Upper lobe of left lung (tissue), 6 donors: Measurements from ENCODE around the gene NSD2. TPM values are rescaled to one million over a fixed set of nuclear protein-coding genes. Genes with fewer than 3 reads are reported as not detected.

ENCODE experiments used
- ATAC-seq, 2 donors: fragments of 200-7000 bp; cut with Tn5 transposase; one replicate each; pipeline ENCODE4 v1.9.1; 2022; ENCODE audit warnings: mild to moderate bottlenecking in 2 of 2, moderate library complexity in 2 of 2; ENCODE audit not compliant: low FRiP score in 2 of 2
- DNase-seq, 2 donors: peaks; one replicate each; pipeline ENCODE4 v3.0.0-alpha.2; 2019 to 2020
- H3K27ac ChIP-seq, 4 donors: fragments of 200-600 bp; sonication (generic); one replicate each; pipeline ENCODE4 v1.5.1; 2016 to 2019
- H3K27me3 ChIP-seq, 4 donors: fragments of 200-600 bp; sonication (generic); one replicate each; pipeline ENCODE4 v1.5.1; 2017 to 2019
- H3K36me3 ChIP-seq, 4 donors: fragments of 200-600 bp; sonication (generic); one replicate each; pipeline ENCODE4 v1.5.1; 2016 to 2019
- H3K4me1 ChIP-seq, 4 donors: fragments of 200-600 bp; sonication (generic); one replicate each; pipeline ENCODE4 v1.5.1; 2018 to 2019
- H3K4me3 ChIP-seq, 4 donors: fragments of 200-600 bp; sonication (generic); one replicate each; pipeline ENCODE4 v1.5.1; 2017 to 2019; ENCODE audit warnings: mild to moderate bottlenecking in 2 of 4, moderate library complexity in 1 of 4
- H3K9me3 ChIP-seq, 4 donors: fragments of 200-600 bp; sonication (generic); one replicate each; pipeline ENCODE4 v1.5.1; 2018 to 2019
- EP300 ChIP-seq, 4 donors: sonication (generic); formaldehyde crosslinking; IDR thresholded peaks; one replicate each; pipeline ENCODE4 v1.5.1; 2017; ENCODE audit warnings: antibody characterized with exemption in 4 of 4, control low read depth in 2 of 4
- POLR2A ChIP-seq, 4 donors: fragments of 450-650 bp; IDR thresholded peaks; one replicate each; pipeline ENCODE4 v1.5.1; 2016 to 2017; ENCODE audit warnings: antibody characterized with exemption in 4 of 4, mild to moderate bottlenecking in 2 of 4
- POLR2AphosphoS5 ChIP-seq, 2 donors: sonication (generic); formaldehyde crosslinking; IDR thresholded peaks; one replicate each; pipeline ENCODE4 v1.5.1; 2017; ENCODE audit warnings: antibody characterized with exemption in 2 of 2
- WGBS, 2 donors: methylation state at CpG; one replicate each; pipeline ENCODE4 v1.1.5; 2017 to 2018; 5-methylcytosine and 5-hydroxymethylcytosine counted together
- total RNA-seq, 6 donors: library from RNA; depleted of rRNA in 4 of 6; stranded (reverse); fragments of >200 nt in 4 of 6; gene quantifications; one replicate each; pipeline versions ENCODE4 v1.1.0 to v1.2.1, GENCODE V29; 2016 to 2021
- TF ChIP-seq, protein P1 (sequence below), 6 experiments: fragments of 450-650 bp in 4 of 6; fragments of 200-600 bp in 2 of 6; sonication (generic) in 2 of 6; IDR thresholded peaks; one replicate each; pipeline ENCODE4 v1.5.1; 2016 to 2019; ENCODE audit warnings: antibody characterized with exemption in 6 of 6
- donor health status: DM: no; HTN: no; CAD: no; lungs with moderate emphysema.
- donor health status: DM: no; HTN: yes; CAD: no; lungs with severe emphysema.

The NSD2 gene
- total RNA-seq, 6 donors from 2014 or later = 35.7 to 164 (median 53.1) TPM

DNA sequence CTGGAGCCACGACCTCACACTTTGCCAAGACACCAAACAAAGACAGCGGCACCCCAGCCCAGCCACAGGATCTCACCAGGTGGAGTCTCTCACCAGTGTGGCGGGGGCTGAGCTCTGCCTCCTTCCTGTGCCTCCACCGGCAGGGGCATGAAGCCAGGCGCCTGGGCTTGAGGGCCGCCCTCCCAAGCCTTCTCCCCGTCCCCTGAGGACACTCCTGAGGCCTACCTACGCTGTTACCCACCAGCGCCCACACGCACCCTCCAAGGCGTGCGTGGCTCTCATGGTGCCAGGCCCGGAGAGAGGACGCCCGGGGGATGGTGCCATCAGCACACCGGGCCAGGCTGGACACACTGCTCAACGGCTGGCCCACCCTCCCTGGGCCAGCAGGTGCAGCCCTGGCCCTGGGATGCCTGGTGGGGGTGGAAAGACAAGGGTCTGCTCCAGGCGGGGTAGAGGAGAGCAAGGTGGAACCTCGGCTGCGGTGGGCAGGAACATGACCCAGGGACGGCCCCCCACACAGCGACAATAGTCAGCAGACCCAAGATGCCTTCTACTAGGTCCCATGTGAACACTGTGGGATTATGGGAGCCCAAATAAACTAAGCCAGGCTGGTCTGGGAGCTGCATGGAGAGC lies 115.5 kb downstream of the NSD2 start:
- H3K27ac ChIP-seq = no peak overlapping the region
- 88% methylated on average over 14 to 22 of the region's 22 CpGs for WGBS, 2 donors
- peak; percentile 19 to 65 for DNase-seq
- no peaks in the 10 kb centered on the region for H3K27me3 ChIP-seq
- no peak overlapping the region for H3K4me3 ChIP-seq
- H3K9me3 ChIP-seq = no peaks in the 10 kb centered on the region
- peaks cover 35 to 99% (median 85%) of the 10 kb centered on the region in 4 donors for H3K36me3 ChIP-seq
- TF ChIP-seq POLR2A (IDR thresholded peaks at IDR 0.05) (no peak), EP300 (IDR thresholded peaks at IDR 0.05) (no peak), POLR2AphosphoS5 (IDR thresholded peaks at IDR 0.05) (no peak)
- TF ChIP-seq, protein P1, sequence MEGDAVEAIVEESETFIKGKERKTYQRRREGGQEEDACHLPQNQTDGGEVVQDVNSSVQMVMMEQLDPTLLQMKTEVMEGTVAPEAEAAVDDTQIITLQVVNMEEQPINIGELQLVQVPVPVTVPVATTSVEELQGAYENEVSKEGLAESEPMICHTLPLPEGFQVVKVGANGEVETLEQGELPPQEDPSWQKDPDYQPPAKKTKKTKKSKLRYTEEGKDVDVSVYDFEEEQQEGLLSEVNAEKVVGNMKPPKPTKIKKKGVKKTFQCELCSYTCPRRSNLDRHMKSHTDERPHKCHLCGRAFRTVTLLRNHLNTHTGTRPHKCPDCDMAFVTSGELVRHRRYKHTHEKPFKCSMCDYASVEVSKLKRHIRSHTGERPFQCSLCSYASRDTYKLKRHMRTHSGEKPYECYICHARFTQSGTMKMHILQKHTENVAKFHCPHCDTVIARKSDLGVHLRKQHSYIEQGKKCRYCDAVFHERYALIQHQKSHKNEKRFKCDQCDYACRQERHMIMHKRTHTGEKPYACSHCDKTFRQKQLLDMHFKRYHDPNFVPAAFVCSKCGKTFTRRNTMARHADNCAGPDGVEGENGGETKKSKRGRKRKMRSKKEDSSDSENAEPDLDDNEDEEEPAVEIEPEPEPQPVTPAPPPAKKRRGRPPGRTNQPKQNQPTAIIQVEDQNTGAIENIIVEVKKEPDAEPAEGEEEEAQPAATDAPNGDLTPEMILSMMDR (IDR thresholded peaks at IDR 0.05) = no peak
- no peaks in the 10 kb centered on the region for H3K4me1 ChIP-seq
- ATAC-seq = no peak

DNA sequence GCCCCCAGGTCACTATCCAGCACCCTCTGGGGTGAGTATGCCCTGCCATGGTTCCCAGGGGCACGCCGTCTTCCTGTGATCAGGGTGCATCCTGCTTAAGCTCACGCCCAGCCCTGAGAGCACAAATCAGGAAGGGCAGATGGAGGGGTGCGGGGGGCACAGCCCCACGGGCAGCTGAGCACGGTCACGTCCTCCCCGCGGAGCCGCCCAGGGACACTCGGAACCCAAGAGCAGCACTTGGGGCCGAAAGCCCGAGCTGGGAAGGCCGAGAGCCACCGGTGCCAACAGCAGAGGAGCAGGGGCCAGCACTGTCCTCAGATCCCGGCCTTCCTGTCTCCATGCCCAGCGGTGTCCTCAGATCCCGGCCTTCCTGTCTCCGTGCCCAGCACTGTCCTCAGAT lies 116.1 kb downstream of the NSD2 start:
- peaks cover 0 to 2% (median 0%) of the 10 kb centered on the region in 4 donors for H3K4me1 ChIP-seq
- 95 to 97% methylated on average over 10 to 19 of the region's 19 CpGs for WGBS, 2 donors
- ATAC-seq (no peak), DNase-seq (peak in 1 of 2 donors; percentile 81)
- no peaks in the 10 kb centered on the region for H3K27me3 ChIP-seq
- no peaks in the 10 kb centered on the region for H3K9me3 ChIP-seq
- peaks cover 35 to 93% (median 85%) of the 10 kb centered on the region in 4 donors for H3K36me3 ChIP-seq
- TF ChIP-seq, protein P1 (IDR thresholded peaks at IDR 0.05) = no peak
- TF ChIP-seq POLR2AphosphoS5 (IDR thresholded peaks at IDR 0.05) (no peak), POLR2A (IDR thresholded peaks at IDR 0.05) (no peak), EP300 (IDR thresholded peaks at IDR 0.05) (no peak)
- no peak overlapping the region for H3K27ac ChIP-seq
- no peak overlapping the region for H3K4me3 ChIP-seq

DNA sequence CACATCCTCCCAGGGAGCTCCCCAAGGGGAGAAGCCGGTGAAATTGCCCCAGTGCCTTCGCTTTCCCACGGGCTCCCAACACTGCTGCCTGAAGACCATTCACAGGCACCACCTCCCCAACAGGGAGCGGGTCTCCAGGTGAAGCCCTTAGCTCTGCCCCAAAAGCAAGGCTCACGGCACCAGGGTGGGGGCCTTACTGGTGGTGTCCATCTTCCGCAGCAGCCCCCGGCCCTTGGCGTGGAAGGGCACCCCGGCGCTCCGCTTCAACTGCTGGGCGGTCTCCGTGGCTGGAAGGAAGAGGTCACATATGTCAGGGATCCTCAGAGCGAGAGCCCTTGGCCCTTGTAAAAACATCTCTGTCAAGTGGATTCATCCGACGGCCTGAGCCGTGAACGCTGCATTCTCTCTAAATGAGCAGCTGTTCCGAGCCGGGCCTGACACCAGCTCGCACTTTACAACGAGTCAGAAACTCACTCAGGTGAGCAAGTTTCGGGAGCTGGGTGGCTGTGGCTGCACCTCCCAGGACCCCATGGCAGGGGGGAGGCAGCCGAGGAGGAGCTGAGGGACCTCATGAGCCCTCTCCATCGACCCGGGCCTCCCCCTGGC lies 116.6 kb downstream of the NSD2 start:
- WGBS, 2 donors = 96% methylated on average over 25 to 26 of the region's 26 CpGs
- peak in 1 of 2 donors; percentile 69 for DNase-seq
- no peaks in the 10 kb centered on the region for H3K9me3 ChIP-seq

DNA sequence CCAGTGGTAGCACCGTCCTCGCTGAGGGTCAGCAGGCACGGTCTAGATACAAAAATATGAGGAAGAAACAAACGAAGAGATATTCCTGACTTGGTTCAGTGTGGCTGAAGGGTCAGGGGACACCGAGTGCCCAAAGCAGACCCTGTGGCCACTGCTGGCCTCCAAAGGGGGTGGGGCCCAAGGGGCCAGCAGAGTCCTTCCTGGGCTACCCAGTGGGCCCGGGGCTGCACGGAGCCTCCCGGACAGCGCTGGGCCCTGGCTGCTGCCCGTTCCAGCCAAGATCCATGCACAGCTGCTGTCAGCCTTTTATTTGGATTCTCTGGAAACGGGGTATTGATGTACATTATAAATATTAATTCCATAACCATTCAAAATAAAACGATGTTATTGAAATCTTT lies 117.1 kb downstream of the NSD2 start:
- no peak for TF ChIP-seq POLR2AphosphoS5 (IDR thresholded peaks at IDR 0.05)
- no peak for TF ChIP-seq POLR2A (IDR thresholded peaks at IDR 0.05)
- TF ChIP-seq, protein P1 (IDR thresholded peaks at IDR 0.05) = no peak
- no peak for TF ChIP-seq EP300 (IDR thresholded peaks at IDR 0.05)
- DNase-seq (peak in 1 of 2 donors; percentile 48), ATAC-seq (no peak)
- H3K36me3 ChIP-seq = peaks cover 32 to 82% (median 75%) of the 10 kb centered on the region in 4 donors
- H3K27ac ChIP-seq = no peak overlapping the region
- no peak overlapping the region for H3K4me3 ChIP-seq
- WGBS, 2 donors = 93 to 95% methylated on average over 12 of the region's 12 CpGs
- peaks cover 0 to 6% (median 0%) of the 10 kb centered on the region in 4 donors for H3K4me1 ChIP-seq
- H3K27me3 ChIP-seq = no peaks in the 10 kb centered on the region
- no peaks in the 10 kb centered on the region for H3K9me3 ChIP-seq

More for the DNA sequence above, 116.6 kb downstream of the NSD2 start:
- Histone ChIP-seq H3K27ac (no peak overlapping the region), H3K27me3 (no peaks in the 10 kb centered on the region), H3K4me3 (no peak overlapping the region), H3K36me3 (peaks cover 35 to 88% (median 80%) of the 10 kb centered on the region in 4 donors), H3K4me1 (peaks cover 0 to 6% (median 0%) of the 10 kb centered on the region in 4 donors)
- no peak for ATAC-seq
- TF ChIP-seq POLR2A (IDR thresholded peaks at IDR 0.05) (no peak), POLR2AphosphoS5 (IDR thresholded peaks at IDR 0.05) (no peak)
- TF ChIP-seq, protein P1 (IDR thresholded peaks at IDR 0.05) = no peak
